Measurements from ENCODE around the gene LPAR2. TPM values are rescaled to one million over a fixed set of nuclear protein-coding genes. Genes with fewer than 3 reads are reported as not detected.

Gene LPAR2
- total and polyA plus RNA-seq, 4 donors: 5.1 to 42.4 (median 19.5) TPM

DNA sequence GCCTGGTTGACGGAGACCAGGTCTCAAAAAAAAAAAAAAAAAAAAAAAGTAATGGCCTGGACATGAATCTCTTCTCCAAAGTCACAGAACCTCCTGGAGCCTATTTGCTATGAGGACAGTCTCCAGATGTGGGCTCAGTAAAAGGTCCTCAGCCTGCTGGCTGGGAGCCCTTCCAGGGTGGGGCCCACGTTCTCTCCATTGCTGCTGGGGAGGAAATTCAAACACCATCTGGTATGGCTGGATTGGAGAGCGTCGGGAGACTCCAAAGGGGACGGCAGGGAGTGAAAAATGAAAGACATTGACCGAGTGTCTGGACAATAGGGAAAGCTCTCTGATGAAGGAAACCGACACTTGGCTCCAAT, 8.2 kb downstream of the LPAR2 start:
- DNase-seq: no peak
- 73 to 82% methylated on average over 7 of the region's 7 CpGs for WGBS, 2 donors
- TF ChIP-seq, protein P1, sequence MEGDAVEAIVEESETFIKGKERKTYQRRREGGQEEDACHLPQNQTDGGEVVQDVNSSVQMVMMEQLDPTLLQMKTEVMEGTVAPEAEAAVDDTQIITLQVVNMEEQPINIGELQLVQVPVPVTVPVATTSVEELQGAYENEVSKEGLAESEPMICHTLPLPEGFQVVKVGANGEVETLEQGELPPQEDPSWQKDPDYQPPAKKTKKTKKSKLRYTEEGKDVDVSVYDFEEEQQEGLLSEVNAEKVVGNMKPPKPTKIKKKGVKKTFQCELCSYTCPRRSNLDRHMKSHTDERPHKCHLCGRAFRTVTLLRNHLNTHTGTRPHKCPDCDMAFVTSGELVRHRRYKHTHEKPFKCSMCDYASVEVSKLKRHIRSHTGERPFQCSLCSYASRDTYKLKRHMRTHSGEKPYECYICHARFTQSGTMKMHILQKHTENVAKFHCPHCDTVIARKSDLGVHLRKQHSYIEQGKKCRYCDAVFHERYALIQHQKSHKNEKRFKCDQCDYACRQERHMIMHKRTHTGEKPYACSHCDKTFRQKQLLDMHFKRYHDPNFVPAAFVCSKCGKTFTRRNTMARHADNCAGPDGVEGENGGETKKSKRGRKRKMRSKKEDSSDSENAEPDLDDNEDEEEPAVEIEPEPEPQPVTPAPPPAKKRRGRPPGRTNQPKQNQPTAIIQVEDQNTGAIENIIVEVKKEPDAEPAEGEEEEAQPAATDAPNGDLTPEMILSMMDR (IDR thresholded peaks at IDR 0.05; ENCODE audit: control extremely low read depth, extremely low read depth): no peak
- peaks cover 0 to 21% (median 9%) of the 10 kb centered on the region in 5 donors for H3K4me1 ChIP-seq (ENCODE audit: control insufficient read depth in 5 of 5, insufficient read depth in 5 of 5, low read length in 5 of 5)
- H3K27me3 ChIP-seq (ENCODE audit: control insufficient read depth in 3 of 3, insufficient read depth in 3 of 3, low read length in 2 of 3): no peaks in the 10 kb centered on the region
- no peaks in the 10 kb centered on the region for H3K36me3 ChIP-seq (ENCODE audit: control insufficient read depth in 4 of 4, insufficient read depth in 4 of 4, low read length in 4 of 4)
- no peak overlapping the region for H3K9ac ChIP-seq (ENCODE audit: insufficient read depth in 1 of 2, low read length in 2 of 2)
- no peaks in the 10 kb centered on the region for H3K9me3 ChIP-seq (ENCODE audit: control insufficient read depth in 4 of 4, insufficient read depth in 3 of 4, low read length in 3 of 4)
- no peak overlapping the region for H3K4me3 ChIP-seq
- no peak for ATAC-seq (ENCODE audit: insufficient read depth, low FRiP score)
- H3K27ac ChIP-seq (ENCODE audit: low read depth in 1 of 2, low read length in 1 of 2): no peak overlapping the region

DNA sequence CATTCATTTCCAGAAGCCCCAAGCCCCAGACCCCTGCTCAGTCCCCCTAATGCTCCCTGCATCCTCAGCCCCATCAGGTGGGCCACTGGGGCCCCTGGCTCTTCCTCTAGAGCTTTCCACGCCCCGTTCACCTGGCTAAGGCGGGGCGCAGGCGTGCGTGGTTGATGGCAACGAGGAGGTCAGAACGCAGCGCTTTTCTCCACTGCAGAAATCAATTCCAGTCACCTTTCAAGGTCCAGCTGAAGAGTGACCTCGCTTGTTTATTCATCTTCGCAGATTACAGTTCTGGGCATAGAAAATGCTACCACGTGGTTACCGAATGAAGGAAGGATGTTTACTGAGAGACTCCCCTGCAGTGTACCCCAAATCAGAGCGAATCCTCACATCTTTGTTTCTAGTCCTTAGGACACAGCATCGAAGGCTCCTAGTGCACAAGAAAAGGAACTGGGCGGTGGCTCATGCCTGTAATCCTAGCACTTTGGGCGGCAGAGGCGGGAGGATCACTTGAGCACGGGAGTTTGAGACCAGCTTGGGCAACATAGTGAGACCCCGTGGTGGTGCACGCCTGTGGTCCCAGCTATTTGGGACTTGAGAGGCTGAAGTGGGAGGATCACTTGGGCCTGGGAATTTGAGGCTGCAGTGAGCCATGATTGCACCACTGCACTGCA, 8.7 kb downstream of the LPAR2 start:
- 53 to 64% methylated on average over 21 of the region's 21 CpGs for WGBS, 2 donors
- peak in 2 of 3 donors; percentile 67 to 68 for DNase-seq
- Histone ChIP-seq H3K4me3 (no peak overlapping the region), H3K9ac (ENCODE audit: insufficient read depth in 1 of 2, low read length in 2 of 2) (no peak overlapping the region), H3K4me1 (ENCODE audit: control insufficient read depth in 5 of 5, insufficient read depth in 5 of 5, low read length in 5 of 5) (peaks cover 0 to 21% (median 9%) of the 10 kb centered on the region in 5 donors), H3K27me3 (ENCODE audit: control insufficient read depth in 3 of 3, insufficient read depth in 3 of 3, low read length in 2 of 3) (no peaks in the 10 kb centered on the region), H3K36me3 (ENCODE audit: control insufficient read depth in 4 of 4, insufficient read depth in 4 of 4, low read length in 4 of 4) (no peaks in the 10 kb centered on the region), H3K9me3 (ENCODE audit: control insufficient read depth in 4 of 4, insufficient read depth in 3 of 4, low read length in 3 of 4) (no peaks in the 10 kb centered on the region), H3K27ac (ENCODE audit: low read depth in 1 of 2, low read length in 1 of 2) (no peak overlapping the region)
- no peak for ATAC-seq (ENCODE audit: insufficient read depth, low FRiP score)
- TF ChIP-seq, protein P1 (IDR thresholded peaks at IDR 0.05; ENCODE audit: control extremely low read depth, extremely low read depth): no peak

DNA sequence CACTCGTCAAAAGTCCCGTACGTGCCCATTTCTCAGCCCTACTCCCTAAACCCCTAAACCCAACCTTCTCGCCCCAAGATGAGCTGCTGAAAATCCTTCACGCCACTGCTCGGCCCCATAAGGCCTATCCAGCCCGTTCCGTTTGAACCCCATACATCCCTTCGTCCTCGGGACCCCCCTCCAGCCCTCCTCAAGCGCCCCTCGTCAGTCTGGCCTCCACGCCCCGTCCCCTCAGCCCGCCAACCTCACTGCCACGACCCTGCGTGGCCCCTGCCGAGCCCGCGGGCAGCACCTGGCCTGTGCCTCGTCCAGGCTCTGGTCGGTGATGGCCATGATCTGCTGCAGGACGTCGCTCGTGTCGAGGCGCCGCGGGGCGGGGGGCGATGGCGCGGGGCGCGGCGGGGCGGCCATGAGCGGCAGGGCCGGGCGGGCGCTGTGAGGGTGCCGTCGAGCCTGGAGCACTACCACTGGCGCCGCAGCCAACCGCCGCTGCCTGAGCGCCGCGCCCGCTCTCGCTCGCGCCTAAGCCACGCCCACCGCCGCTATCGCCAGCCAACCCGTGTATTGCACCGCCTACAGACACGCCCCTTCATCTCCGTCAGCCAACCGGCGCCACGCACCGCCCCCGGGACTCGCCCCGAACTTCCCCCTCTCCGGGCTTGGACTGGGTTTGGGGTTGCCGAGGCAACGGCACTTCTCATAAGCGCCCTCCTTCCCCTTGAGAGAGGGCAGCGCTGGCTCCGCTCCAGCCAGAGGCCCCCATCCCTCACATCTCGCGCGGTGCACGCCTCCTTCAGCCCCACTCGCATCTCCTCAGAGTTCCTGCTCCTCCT, 9.6 kb downstream of the LPAR2 start, which contains the start of gene PBX4:
Gene PBX4 (minus strand): TSS at position 469 of the 833 bp plus-strand sequence. CDS start 58 bp downstream, at position 411.
- 5 to 7% methylated on average over 68 to 80 of the region's 80 CpGs for WGBS, 2 donors
- DNase-seq (peak; percentile 99), ATAC-seq (ENCODE audit: insufficient read depth, low FRiP score) (peak; percentile 100)
- Histone ChIP-seq H3K4me3 (peak within 1 kb of the TSS; percentile 48), H3K4me1 (ENCODE audit: control insufficient read depth in 5 of 5, insufficient read depth in 5 of 5, low read length in 5 of 5) (peaks cover 0 to 25% (median 9%) of the 10 kb centered on the region in 5 donors), H3K27ac (ENCODE audit: low read depth in 1 of 2, low read length in 1 of 2) (no peak within 1 kb of the TSS), H3K9me3 (ENCODE audit: control insufficient read depth in 4 of 4, insufficient read depth in 3 of 4, low read length in 3 of 4) (no peaks in the 10 kb centered on the region), H3K27me3 (ENCODE audit: control insufficient read depth in 3 of 3, insufficient read depth in 3 of 3, low read length in 2 of 3) (no peaks in the 10 kb centered on the region), H3K9ac (ENCODE audit: insufficient read depth in 1 of 2, low read length in 2 of 2) (peak within 1 kb of the TSS; percentile 30 to 80), H3K36me3 (ENCODE audit: control insufficient read depth in 4 of 4, insufficient read depth in 4 of 4, low read length in 4 of 4) (no peaks in the 10 kb centered on the region)
- TF ChIP-seq, protein P1 (IDR thresholded peaks at IDR 0.05; ENCODE audit: control extremely low read depth, extremely low read depth): no peak

Measured in lung (tissue), 12 donors.